ENCODE measurements around the gene C1orf21.

DNA sequence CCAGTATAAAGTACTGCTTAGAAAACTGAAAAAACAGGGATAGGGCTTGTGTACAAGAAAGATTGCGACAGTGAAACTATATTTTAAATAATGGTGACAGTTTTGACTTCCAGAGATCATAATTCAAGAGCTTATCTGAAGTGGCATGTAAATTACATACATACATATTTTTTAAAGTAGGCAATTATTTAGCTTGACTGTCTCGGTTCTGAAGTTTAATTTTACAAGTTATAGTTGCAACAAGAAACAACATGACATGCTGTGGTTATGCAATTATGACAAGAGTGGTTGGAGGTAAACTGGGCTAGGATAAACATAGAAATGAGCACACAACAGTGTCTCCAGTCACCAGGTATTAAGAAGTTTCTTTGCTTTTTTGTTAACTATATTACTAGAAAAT lies 4.1 kb downstream of the C1orf21 start:
- TF ChIP-seq, protein P1, sequence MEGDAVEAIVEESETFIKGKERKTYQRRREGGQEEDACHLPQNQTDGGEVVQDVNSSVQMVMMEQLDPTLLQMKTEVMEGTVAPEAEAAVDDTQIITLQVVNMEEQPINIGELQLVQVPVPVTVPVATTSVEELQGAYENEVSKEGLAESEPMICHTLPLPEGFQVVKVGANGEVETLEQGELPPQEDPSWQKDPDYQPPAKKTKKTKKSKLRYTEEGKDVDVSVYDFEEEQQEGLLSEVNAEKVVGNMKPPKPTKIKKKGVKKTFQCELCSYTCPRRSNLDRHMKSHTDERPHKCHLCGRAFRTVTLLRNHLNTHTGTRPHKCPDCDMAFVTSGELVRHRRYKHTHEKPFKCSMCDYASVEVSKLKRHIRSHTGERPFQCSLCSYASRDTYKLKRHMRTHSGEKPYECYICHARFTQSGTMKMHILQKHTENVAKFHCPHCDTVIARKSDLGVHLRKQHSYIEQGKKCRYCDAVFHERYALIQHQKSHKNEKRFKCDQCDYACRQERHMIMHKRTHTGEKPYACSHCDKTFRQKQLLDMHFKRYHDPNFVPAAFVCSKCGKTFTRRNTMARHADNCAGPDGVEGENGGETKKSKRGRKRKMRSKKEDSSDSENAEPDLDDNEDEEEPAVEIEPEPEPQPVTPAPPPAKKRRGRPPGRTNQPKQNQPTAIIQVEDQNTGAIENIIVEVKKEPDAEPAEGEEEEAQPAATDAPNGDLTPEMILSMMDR (optimal IDR thresholded peaks at IDR 0.05 in 1 of 3, IDR thresholded peaks at IDR 0.05 in 1 of 3, conservative IDR thresholded peaks at IDR 0.05 in 1 of 3; ENCODE audit: extremely low read depth in 1 of 3, insufficient read depth in 2 of 3, low read length in 3 of 3), result no peak
- TF ChIP-seq EZH2 (IDR thresholded peaks at IDR 0.05; ENCODE audit: low read length), result no peak
